ENCODE data around the gene TIMM17A. TPM values are rescaled to one million over a fixed set of nuclear protein-coding genes. Genes with fewer than 3 reads are reported as not detected.

The TIMM17A gene
- total RNA-seq, 1 experiment from 2014 or later: 39.8 TPM

DNA sequence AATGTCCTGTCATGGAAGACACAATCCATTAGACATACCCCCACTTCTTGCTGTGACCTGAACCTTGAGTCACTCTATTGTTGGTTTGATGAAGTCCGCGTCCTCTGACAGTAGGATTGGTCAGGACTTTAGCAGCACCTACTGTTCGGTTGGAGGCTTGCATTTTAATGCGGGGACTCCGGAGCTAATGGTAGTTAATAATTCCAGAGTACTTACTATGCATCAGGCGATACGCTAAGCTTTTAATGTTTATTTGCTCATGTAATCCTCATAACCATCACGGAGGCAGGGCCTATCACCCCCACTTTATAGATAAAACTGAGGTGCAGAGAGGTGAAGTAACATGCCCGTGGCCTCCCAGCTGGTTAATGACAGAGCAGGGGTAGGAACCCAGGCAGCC lies 47.2 kb downstream of the TIMM17A start:
- no peaks in the 10 kb centered on the region for H3K4me1 ChIP-seq (ENCODE audit: low read length)
- DNase-seq: no peak
- no peak overlapping the region for H3K9ac ChIP-seq (ENCODE audit: low read length)
- H4K20me1 ChIP-seq (ENCODE audit: insufficient read depth, low read depth, low read length): no peaks in the 10 kb centered on the region
- H3K9me3 ChIP-seq (ENCODE audit: low read length): no peaks in the 10 kb centered on the region
- no peak overlapping the region for H3K4me3 ChIP-seq (ENCODE audit: low read length)
- H3K27ac ChIP-seq (ENCODE audit: low read length): no peak overlapping the region
- H3K9me2 ChIP-seq (replicated peaks; ENCODE audit: insufficient read depth, low read length): no peaks in the 10 kb centered on the region
- no peaks in the 10 kb centered on the region for H3K27me3 ChIP-seq (ENCODE audit: low read length)
- peaks cover 16% of the 10 kb centered on the region; the same call in 1 of the 2 replicates for H3K36me3 ChIP-seq (ENCODE audit: insufficient read depth, low read length)
- H3K4me2 ChIP-seq (ENCODE audit: low read depth, low read length, poor library complexity, severe bottlenecking): no peak overlapping the region
- no peak overlapping the region for H2AFZ ChIP-seq (ENCODE audit: low read length)
- no peaks in the 10 kb centered on the region for H3K79me2 ChIP-seq (ENCODE audit: low read length)

GRCh38 chr1:202004711-202005110 lies 49.4 kb downstream of the TIMM17A start:
- peaks cover 15% of the 10 kb centered on the region; the same call in 1 of the 2 replicates for H3K36me3 ChIP-seq (ENCODE audit: insufficient read depth, low read length)
- no peak overlapping the region for H3K9ac ChIP-seq (ENCODE audit: low read length)
- no peaks in the 10 kb centered on the region for H3K9me3 ChIP-seq (ENCODE audit: low read length)

DNA sequence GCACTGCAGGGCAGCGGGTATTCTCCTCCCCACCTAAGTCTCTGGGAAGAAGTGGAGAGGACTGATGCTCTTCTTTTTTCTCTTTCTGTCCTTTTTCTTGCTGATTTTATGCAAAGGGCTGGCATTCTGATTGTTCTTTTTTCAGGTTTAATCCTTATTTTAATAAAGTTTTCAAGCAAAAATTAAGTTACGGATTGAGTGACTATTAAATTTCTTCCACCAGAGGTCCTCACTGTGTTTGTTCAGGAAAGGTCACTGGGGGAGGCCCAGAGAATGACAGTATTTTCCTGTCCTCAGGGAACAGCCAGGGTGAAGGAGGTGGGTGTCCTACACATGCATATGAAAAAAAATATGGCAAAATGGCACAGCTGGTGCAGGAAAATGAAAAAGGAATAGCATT lies 50.7 kb downstream of the TIMM17A start:
- no peaks in the 10 kb centered on the region for H3K9me3 ChIP-seq (ENCODE audit: low read length)
- no peak overlapping the region for H3K4me2 ChIP-seq (ENCODE audit: low read depth, low read length, poor library complexity, severe bottlenecking)
- DNase-seq: no peak
- H2AFZ ChIP-seq (ENCODE audit: low read length): no peak overlapping the region
- no peak overlapping the region for H3K9ac ChIP-seq (ENCODE audit: low read length)
- H3K4me3 ChIP-seq (ENCODE audit: low read length): no peak overlapping the region
- peaks cover 12% of the 10 kb centered on the region for H3K4me1 ChIP-seq (ENCODE audit: low read length)
- no peaks in the 10 kb centered on the region for H3K9me2 ChIP-seq (replicated peaks; ENCODE audit: insufficient read depth, low read length)
- peaks cover 10% of the 10 kb centered on the region; the same call in 1 of the 2 replicates for H3K36me3 ChIP-seq (ENCODE audit: insufficient read depth, low read length)
- no peaks in the 10 kb centered on the region; the same call in 1 of the 2 replicates for H4K20me1 ChIP-seq (ENCODE audit: insufficient read depth, low read depth, low read length)
- no peaks in the 10 kb centered on the region for H3K79me2 ChIP-seq (ENCODE audit: low read length)
- H3K27ac ChIP-seq (ENCODE audit: low read length): no peak overlapping the region
- H3K27me3 ChIP-seq (ENCODE audit: low read length): no peaks in the 10 kb centered on the region

More at GRCh38 chr1:202004711-202005110, 49.4 kb downstream of the TIMM17A start:
- H3K4me1 ChIP-seq (ENCODE audit: low read length): peaks cover 1% of the 10 kb centered on the region
- H3K27ac ChIP-seq (ENCODE audit: low read length): no peak overlapping the region
- H3K9me2 ChIP-seq (replicated peaks; ENCODE audit: insufficient read depth, low read length): no peaks in the 10 kb centered on the region
- H3K4me3 ChIP-seq (ENCODE audit: low read length): no peak overlapping the region
- H2AFZ ChIP-seq (ENCODE audit: low read length): no peak overlapping the region
- no peaks in the 10 kb centered on the region; the same call in 1 of the 2 replicates for H4K20me1 ChIP-seq (ENCODE audit: insufficient read depth, low read depth, low read length)
- DNase-seq: no peak
- no peaks in the 10 kb centered on the region for H3K27me3 ChIP-seq (ENCODE audit: low read length)
- no peak overlapping the region for H3K4me2 ChIP-seq (ENCODE audit: low read depth, low read length, poor library complexity, severe bottlenecking)
- H3K79me2 ChIP-seq (ENCODE audit: low read length): no peaks in the 10 kb centered on the region

GRCh38 chr1:202007304-202007703 lies 52.0 kb downstream of the TIMM17A start:
- no peak overlapping the region for H3K4me2 ChIP-seq (ENCODE audit: low read depth, low read length, poor library complexity, severe bottlenecking)
- H3K9me3 ChIP-seq (ENCODE audit: low read length): no peaks in the 10 kb centered on the region
- peaks cover 12% of the 10 kb centered on the region for H3K4me1 ChIP-seq (ENCODE audit: low read length)
- no peaks in the 10 kb centered on the region for H3K27me3 ChIP-seq (ENCODE audit: low read length)
- H3K27ac ChIP-seq (ENCODE audit: low read length): no peak overlapping the region
- no peak for DNase-seq
- no peak overlapping the region for H2AFZ ChIP-seq (ENCODE audit: low read length)
- no peak overlapping the region for H3K4me3 ChIP-seq (ENCODE audit: low read length)
- peaks cover 5% of the 10 kb centered on the region; the same call in 1 of the 2 replicates for H3K36me3 ChIP-seq (ENCODE audit: insufficient read depth, low read length)
- no peak overlapping the region for H3K9ac ChIP-seq (ENCODE audit: low read length)
- no peaks in the 10 kb centered on the region for H3K79me2 ChIP-seq (ENCODE audit: low read length)
- H4K20me1 ChIP-seq (ENCODE audit: insufficient read depth, low read depth, low read length): no peaks in the 10 kb centered on the region; the same call in 1 of the 2 replicates
- H3K9me2 ChIP-seq (replicated peaks; ENCODE audit: insufficient read depth, low read length): no peaks in the 10 kb centered on the region

- Histone ChIP-seq H3K9ac (ENCODE audit: low read length) (no peak overlapping the region), H3K4me1 (ENCODE audit: low read length) (peaks cover 12% of the 10 kb centered on the region), H3K9me3 (ENCODE audit: low read length) (no peaks in the 10 kb centered on the region), H3K27ac (ENCODE audit: low read length) (no peak overlapping the region), H3K4me2 (ENCODE audit: low read depth, low read length, poor library complexity, severe bottlenecking) (no peak overlapping the region), H3K9me2 (replicated peaks; ENCODE audit: insufficient read depth, low read length) (no peaks in the 10 kb centered on the region), H3K27me3 (ENCODE audit: low read length) (no peaks in the 10 kb centered on the region), H4K20me1 (ENCODE audit: insufficient read depth, low read depth, low read length) (no peaks in the 10 kb centered on the region; the same call in 1 of the 2 replicates), H3K36me3 (ENCODE audit: insufficient read depth, low read length) (peaks cover 5% of the 10 kb centered on the region; the same call in 1 of the 2 replicates), H2AFZ (ENCODE audit: low read length) (no peak overlapping the region), H3K4me3 (ENCODE audit: low read length) (no peak overlapping the region), H3K79me2 (ENCODE audit: low read length) (no peaks in the 10 kb centered on the region)
- DNase-seq: no peak
Observed at GRCh38 chr1:202007805-202008489, 52.6 kb downstream of the TIMM17A start.

GRCh38 chr1:202009326-202010179 lies 54.2 kb downstream of the TIMM17A start:
- no peak overlapping the region for H2AFZ ChIP-seq (ENCODE audit: low read length)
- no peak overlapping the region for H3K27ac ChIP-seq (ENCODE audit: low read length)
- no peaks in the 10 kb centered on the region for H3K9me2 ChIP-seq (replicated peaks; ENCODE audit: insufficient read depth, low read length)
- no peaks in the 10 kb centered on the region; the same call in 1 of the 2 replicates for H4K20me1 ChIP-seq (ENCODE audit: insufficient read depth, low read depth, low read length)
- H3K4me1 ChIP-seq (ENCODE audit: low read length): peaks cover 12% of the 10 kb centered on the region
- no peaks in the 10 kb centered on the region for H3K27me3 ChIP-seq (ENCODE audit: low read length)
- DNase-seq: peak; percentile 83
- no peaks in the 10 kb centered on the region for H3K79me2 ChIP-seq (ENCODE audit: low read length)
- H3K4me2 ChIP-seq (ENCODE audit: low read depth, low read length, poor library complexity, severe bottlenecking): peak overlapping the region; percentile 27
- no peaks in the 10 kb centered on the region for H3K9me3 ChIP-seq (ENCODE audit: low read length)
- H3K36me3 ChIP-seq (ENCODE audit: insufficient read depth, low read length): no peaks in the 10 kb centered on the region; the same call in 1 of the 2 replicates
- H3K9ac ChIP-seq (ENCODE audit: low read length): no peak overlapping the region; the same call in 1 of the 2 replicates
- H3K4me3 ChIP-seq (ENCODE audit: low read length): no peak overlapping the region

DNA sequence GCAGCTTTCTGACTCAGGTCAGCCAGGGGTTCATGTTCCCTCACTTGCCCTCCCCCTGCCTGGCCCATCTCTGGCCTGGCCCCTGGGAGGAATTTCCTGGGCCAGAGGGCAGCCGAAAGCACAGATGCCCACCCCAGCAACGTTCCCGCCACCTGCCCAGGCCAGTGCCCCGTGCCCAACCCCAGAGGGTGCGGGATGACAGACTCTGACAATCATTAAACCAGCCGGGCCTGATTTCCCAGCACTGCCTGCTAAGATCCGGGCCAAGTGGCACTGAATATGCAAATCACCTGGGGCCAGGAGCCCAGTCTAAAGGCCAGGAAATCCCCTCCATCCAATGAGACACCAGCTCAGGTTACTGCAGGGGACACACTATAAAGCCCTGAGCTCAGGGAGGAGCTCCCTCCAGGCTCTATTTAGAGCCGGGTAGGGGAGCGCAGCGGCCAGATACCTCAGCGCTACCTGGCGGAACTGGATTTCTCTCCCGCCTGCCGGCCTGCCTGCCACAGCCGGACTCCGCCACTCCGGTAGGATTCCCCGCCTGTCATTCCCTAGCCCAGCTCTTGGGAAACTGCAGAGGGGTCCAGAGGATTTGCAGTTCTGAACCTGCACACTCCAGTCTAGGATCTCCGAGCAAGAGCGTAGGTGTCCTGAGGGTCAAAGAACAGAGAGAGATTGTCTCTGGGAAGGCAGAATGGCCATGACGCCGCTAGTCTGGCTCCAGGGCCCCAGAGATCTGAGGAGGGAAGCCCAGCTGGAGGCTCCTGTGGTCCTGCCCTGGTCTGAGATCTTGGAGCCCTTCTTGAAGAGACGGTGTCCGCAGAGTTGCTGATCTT lies 55.1 kb downstream of the TIMM17A start, which contains the start of gene ELF3:
Gene ELF3 (plus strand): TSS at position 408 of the 836 bp plus-strand sequence. CDS start 550 bp downstream, outside the sequence.
- H3K4me3 ChIP-seq (ENCODE audit: low read length): no peak within 1 kb of the TSS
- H3K9ac ChIP-seq (ENCODE audit: low read length): no peak within 1 kb of the TSS; the same call in 1 of the 2 replicates
- peak; percentile 75 for DNase-seq
- H3K36me3 ChIP-seq (ENCODE audit: insufficient read depth, low read length): no peaks in the 10 kb centered on the region; the same call in 1 of the 2 replicates
- peaks cover 12% of the 10 kb centered on the region for H3K4me1 ChIP-seq (ENCODE audit: low read length)
- H2AFZ ChIP-seq (ENCODE audit: low read length): no peak within 1 kb of the TSS
- no peaks in the 10 kb centered on the region for H3K9me3 ChIP-seq (ENCODE audit: low read length)
- no peaks in the 10 kb centered on the region for H3K79me2 ChIP-seq (ENCODE audit: low read length)
- H3K27me3 ChIP-seq (ENCODE audit: low read length): no peaks in the 10 kb centered on the region
- H3K4me2 ChIP-seq (ENCODE audit: low read depth, low read length, poor library complexity, severe bottlenecking): peak within 1 kb of the TSS; percentile 27
- H3K9me2 ChIP-seq (replicated peaks; ENCODE audit: insufficient read depth, low read length): no peaks in the 10 kb centered on the region
- no peaks in the 10 kb centered on the region; the same call in 1 of the 2 replicates for H4K20me1 ChIP-seq (ENCODE audit: insufficient read depth, low read depth, low read length)
- no peak within 1 kb of the TSS for H3K27ac ChIP-seq (ENCODE audit: low read length)

Data from Karpas-422 (cell line).